Uterus (tissue), 4 donors: Measurements from ENCODE around the gene INS. TPM values are rescaled to one million over a fixed set of nuclear protein-coding genes. Genes with fewer than 3 reads are reported as not detected.
A peak's percentile ranks its signal among the peaks of the same experiment; 100 is the strongest.
"Not testable (repeated sequence)": the region's sequence is repeated elsewhere in the genome, so short reads cannot be mapped to it uniquely, and the experiment has no call there.

Experiments used
- DNase-seq, 2 donors: peaks; one replicate each; pipeline ENCODE4 v3.0.0-alpha.2; 2019 to 2020
- H3K27ac ChIP-seq, 2 donors: fragments of 200-600 bp; sonication (generic); 1 replicate in 1 of 2; 2 replicates in 1 of 2; pipeline ENCODE4 v1.5.1; 2016 to 2018
- H3K27me3 ChIP-seq, 2 donors: fragments of 200-600 bp; sonication (generic); one replicate each; pipeline ENCODE4 v1.5.1; 2018 to 2019; ENCODE audit warnings: control low read depth in 1 of 2
- H3K36me3 ChIP-seq, 2 donors: fragments of 200-600 bp; sonication (generic); one replicate each; pipeline ENCODE4 v1.5.1; 2019; ENCODE audit warnings: control low read depth in 1 of 2
- H3K4me1 ChIP-seq, 2 donors: fragments of 200-600 bp; sonication (generic); one replicate each; pipeline ENCODE4 v1.5.1; 2018 to 2019; ENCODE audit warnings: control low read depth in 1 of 2
- H3K4me3 ChIP-seq, 2 donors: fragments of 200-600 bp; sonication (generic); 1 replicate in 1 of 2; 2 replicates in 1 of 2; pipeline ENCODE4 v1.5.1; 2018 to 2019; ENCODE audit warnings: mild to moderate bottlenecking in 1 of 2
- H3K9me3 ChIP-seq, 2 donors: fragments of 200-600 bp; sonication (generic); one replicate each; pipeline ENCODE4 v1.5.1; 2019; ENCODE audit warnings: control low read depth in 1 of 2
- POLR2A ChIP-seq, 2 donors: fragments of 450-650 bp; IDR thresholded peaks; one replicate each; pipeline ENCODE4 v1.6.1; 2016; ENCODE audit warnings: antibody characterized with exemption in 2 of 2, mild to moderate bottlenecking in 1 of 2, moderate library complexity in 1 of 2
- intact Hi-C: fragments of 100-400 bp; cut with DNase I; formaldehyde crosslinking; loops from one replicate; pipeline ENCODE4 v1.15.1; 2023; ENCODE audit warnings: low total_unique reads
- total RNA-seq, 4 donors: library from RNA; depleted of rRNA in 3 of 4; stranded (reverse); fragments of >200 nt in 3 of 4; gene quantifications; one replicate each; pipeline versions ENCODE4 v1.1.0 to v1.2.4, GENCODE V29; 2014 to 2023
- TF ChIP-seq, protein P1 (sequence below), 4 experiments: fragments of 200-600 bp in 2 of 4; fragments of 450-650 bp in 2 of 4; sonication (generic) in 2 of 4; IDR thresholded peaks; one replicate each; pipeline ENCODE4 v1.5.1; 2016 to 2019; ENCODE audit warnings: antibody characterized with exemption in 4 of 4, mild to moderate bottlenecking in 2 of 4, moderate library complexity in 1 of 4
- donor health status: DM: yes; HTN: yes; CAD: no.

The INS gene
- total RNA-seq, 4 donors from 2014 or later: not detected

DNA sequence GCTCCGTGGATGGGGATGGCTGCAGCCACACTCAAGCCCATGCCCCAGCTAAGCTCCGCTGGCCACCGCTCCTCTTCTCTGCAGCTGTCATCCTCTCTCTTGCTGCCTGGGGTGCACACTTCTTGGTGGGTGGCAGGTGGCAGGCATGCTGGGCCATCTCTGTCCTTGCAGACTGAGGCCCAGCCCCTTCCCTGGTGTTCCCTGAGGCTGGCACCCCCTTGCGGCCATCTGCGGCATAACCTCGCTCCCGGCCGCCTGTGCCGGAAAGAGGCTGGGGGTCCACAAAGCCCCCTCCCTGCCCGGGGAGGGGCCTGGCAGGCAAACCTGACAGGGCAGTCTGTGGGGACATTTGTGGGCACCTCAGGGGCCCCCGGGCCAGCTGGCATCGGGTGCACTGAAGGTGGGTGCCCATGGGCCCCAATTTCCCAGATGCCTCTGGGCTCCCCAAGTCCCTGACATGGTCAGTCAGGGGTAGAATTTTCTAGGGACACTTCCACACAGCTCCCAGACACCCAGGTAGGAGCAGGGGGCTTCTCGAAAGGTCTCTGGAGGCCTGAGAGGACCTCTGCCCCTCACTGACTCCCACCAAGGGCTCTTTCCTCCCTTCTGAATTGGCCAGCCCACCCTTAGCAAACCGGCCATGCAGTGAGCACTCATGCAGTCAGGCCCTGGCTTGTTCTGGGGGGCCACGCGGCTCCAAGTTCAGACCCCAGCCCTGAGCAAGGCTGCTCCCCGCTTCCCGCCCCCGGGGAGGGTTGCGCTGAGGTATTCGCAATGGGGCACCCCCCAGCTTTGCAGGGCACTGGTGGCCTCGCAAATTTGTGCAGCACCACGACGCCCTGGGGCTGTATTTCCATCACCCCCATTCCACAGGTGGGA is 34.1 kb upstream of the INS start:
- intact Hi-C loops: loop anchor here (10.0 kb wide), 1 partner anchor 110 kb away; the partner anchor contains the start of genes C11orf21 and TSPAN32
- H3K27me3 ChIP-seq: no peaks in the 10 kb centered on the region
- no peak overlapping the region for H3K4me3 ChIP-seq
- DNase-seq: no peak
- H3K4me1 ChIP-seq: no peaks in the 10 kb centered on the region
- no peak for TF ChIP-seq POLR2A (IDR thresholded peaks at IDR 0.05)
- TF ChIP-seq, protein P1, sequence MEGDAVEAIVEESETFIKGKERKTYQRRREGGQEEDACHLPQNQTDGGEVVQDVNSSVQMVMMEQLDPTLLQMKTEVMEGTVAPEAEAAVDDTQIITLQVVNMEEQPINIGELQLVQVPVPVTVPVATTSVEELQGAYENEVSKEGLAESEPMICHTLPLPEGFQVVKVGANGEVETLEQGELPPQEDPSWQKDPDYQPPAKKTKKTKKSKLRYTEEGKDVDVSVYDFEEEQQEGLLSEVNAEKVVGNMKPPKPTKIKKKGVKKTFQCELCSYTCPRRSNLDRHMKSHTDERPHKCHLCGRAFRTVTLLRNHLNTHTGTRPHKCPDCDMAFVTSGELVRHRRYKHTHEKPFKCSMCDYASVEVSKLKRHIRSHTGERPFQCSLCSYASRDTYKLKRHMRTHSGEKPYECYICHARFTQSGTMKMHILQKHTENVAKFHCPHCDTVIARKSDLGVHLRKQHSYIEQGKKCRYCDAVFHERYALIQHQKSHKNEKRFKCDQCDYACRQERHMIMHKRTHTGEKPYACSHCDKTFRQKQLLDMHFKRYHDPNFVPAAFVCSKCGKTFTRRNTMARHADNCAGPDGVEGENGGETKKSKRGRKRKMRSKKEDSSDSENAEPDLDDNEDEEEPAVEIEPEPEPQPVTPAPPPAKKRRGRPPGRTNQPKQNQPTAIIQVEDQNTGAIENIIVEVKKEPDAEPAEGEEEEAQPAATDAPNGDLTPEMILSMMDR (IDR thresholded peaks at IDR 0.05): peak; percentile 20 to 56 (median 51)
- no peaks in the 10 kb centered on the region for H3K9me3 ChIP-seq
- no peak overlapping the region for H3K27ac ChIP-seq
- no peaks in the 10 kb centered on the region for H3K36me3 ChIP-seq

DNA sequence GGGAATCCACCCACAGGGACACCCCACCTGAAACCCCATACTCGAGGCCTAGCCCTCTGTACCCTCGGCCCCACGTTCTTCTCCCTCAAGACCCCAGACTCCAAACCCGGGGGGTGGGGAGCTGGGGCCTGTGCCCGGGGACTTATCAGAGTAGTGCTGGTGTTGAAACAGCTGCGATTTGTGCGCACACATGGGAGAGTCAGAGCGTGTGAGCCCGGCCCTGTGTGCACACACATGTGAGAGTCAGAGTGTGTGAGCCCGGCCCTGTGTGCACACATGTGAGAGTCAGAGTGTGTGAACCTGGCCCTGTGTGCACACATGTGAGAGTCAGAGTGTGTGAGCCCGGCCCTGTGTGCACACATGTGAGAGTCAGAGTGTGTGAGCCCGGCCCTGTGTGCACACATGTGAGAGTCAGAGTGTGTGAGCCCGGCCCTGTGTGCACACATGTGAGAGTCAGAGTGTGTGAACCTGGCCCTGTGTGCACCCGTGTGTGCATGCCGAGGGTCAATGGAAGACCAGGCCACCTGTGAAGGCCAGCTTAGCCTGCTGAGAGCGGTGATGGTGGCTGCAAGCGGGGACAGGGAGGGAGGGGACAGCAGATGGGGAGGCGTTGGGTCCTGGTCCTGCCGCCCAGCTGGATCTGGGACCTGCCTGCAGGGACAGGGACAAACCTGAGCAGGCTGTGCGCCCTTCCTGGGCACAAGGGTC is 33.0 kb upstream of the INS start:
- H3K4me1 ChIP-seq, H3K27ac ChIP-seq, H3K27me3 ChIP-seq, H3K9me3 ChIP-seq, H3K4me3 ChIP-seq, DNase-seq, H3K36me3 ChIP-seq: not testable (repeated sequence)
- intact Hi-C loops: loop anchor here (10.0 kb wide), 1 partner anchor 111 kb away; the partner anchor contains the start of genes C11orf21 and TSPAN32

DNA sequence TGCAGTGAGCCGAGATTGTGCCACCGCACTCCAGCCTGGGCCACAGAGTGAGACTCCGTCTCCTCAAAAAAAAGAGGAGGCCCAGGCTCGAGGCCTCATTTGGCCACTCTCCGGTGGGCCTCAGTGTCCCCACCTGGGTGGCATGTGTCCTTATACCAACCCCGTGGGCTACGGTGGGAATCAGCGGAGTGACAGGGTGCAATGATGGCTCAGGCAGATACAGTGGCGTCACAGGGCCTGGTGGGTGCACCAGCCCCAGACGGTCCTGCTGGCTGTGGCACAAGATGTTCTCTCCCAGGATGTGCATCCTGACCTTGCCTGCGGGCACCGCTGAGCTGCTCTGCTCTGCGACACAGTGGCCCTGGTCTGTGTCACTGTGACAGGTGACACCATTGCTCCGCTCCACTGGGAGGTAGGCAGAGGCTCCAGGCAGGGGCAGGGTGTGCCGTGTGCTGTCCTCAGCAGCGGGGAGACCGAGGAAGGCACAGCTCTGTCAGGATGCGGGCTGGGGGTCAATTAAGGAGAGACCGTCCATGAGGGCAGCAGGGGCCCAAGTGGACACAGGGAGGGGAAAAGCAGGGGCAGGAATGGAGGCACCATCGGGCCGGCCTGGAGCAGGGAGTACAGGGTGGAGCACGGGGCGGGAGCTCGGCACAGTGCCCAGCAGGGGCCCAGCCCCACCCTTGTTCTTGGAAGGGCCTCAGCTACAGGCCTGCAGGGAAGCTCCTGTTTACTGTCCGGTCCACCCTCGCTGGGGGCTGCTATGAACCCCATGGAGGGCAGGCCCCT is 32.3 kb upstream of the INS start:
- TF ChIP-seq, protein P1 (IDR thresholded peaks at IDR 0.05): no peak
- TF ChIP-seq POLR2A (IDR thresholded peaks at IDR 0.05): no peak
- Histone ChIP-seq H3K9me3 (no peaks in the 10 kb centered on the region), H3K36me3 (no peaks in the 10 kb centered on the region), H3K27ac (no peak overlapping the region), H3K4me1 (no peaks in the 10 kb centered on the region), H3K27me3 (no peaks in the 10 kb centered on the region), H3K4me3 (no peak overlapping the region)
- no peak for DNase-seq
- intact Hi-C loops: loop anchor here (10.0 kb wide), 1 partner anchor 112 kb away; the partner anchor contains the start of genes C11orf21 and TSPAN32

DNA sequence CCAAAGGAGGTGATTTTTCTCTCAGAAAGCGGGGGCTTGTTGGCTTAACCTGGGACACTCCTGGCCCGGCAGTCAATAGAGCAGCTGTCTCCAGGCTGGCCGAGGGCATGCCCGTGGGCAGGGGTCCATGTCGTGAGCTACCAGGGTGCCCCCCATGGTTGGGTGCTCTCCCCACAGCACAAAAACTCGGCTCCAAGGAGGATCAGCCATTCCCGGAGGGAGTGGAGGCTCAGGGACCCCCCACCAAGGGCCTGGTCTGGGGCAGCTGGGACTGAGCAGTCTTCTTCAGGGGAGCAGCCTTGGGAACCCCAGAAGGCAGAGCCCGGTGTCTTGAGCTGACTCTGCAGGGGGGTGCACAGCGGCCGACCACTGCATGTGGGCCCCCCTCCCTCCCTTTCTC is 31.4 kb upstream of the INS start:
- no peak for DNase-seq
- Histone ChIP-seq H3K9me3 (no peaks in the 10 kb centered on the region), H3K4me3 (no peak overlapping the region), H3K4me1 (no peaks in the 10 kb centered on the region), H3K27ac (no peak overlapping the region), H3K36me3 (no peaks in the 10 kb centered on the region), H3K27me3 (no peaks in the 10 kb centered on the region)
- intact Hi-C loops: loop anchor here (10.0 kb wide), 1 partner anchor 112 kb away; the partner anchor contains the start of genes C11orf21 and TSPAN32
- TF ChIP-seq, protein P1 (IDR thresholded peaks at IDR 0.05): no peak
- TF ChIP-seq POLR2A (IDR thresholded peaks at IDR 0.05): no peak

DNA sequence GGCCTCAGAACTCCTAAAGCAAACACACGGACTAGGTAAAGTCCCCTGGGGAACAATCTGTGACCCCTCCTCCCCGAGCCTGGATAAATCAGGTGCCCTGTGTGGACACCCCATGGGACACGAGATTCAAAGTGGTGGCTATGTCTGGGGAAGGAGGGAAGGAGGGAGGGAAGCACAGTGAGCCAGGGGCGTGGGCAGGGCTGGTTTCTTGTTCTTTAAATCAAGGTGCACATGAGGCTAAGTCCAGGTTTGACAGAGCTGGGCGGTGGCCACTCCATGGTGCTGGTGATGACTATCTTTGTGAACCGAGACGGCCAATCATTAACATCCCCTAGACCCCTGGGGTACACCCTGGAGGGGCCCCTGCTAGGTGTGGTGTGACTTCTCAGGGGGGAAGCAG is 30.9 kb upstream of the INS start:
- Histone ChIP-seq H3K27ac (no peak overlapping the region), H3K4me1 (no peaks in the 10 kb centered on the region), H3K36me3 (no peaks in the 10 kb centered on the region), H3K9me3 (no peaks in the 10 kb centered on the region), H3K27me3 (no peaks in the 10 kb centered on the region), H3K4me3 (no peak overlapping the region)
- TF ChIP-seq POLR2A (IDR thresholded peaks at IDR 0.05): no peak
- TF ChIP-seq, protein P1 (IDR thresholded peaks at IDR 0.05): no peak
- intact Hi-C loops: loop anchor here (10.0 kb wide), 1 partner anchor 113 kb away; the partner anchor contains the start of genes C11orf21 and TSPAN32
- no peak for DNase-seq
